Ovary (tissue), 9 donors: ENCODE results near the gene PARN. TPM values are rescaled to one million over a fixed set of nuclear protein-coding genes. Genes with fewer than 3 reads are reported as not detected.
"Not testable (repeated sequence)": the region's sequence is repeated elsewhere in the genome, so short reads cannot be mapped to it uniquely, and the experiment has no call there.

Experiments used
- DNase-seq, 5 donors: peaks; one replicate each; pipeline ENCODE4 v3.0.0-alpha.2; 2019 to 2020
- H3K27ac ChIP-seq, 2 donors: fragments of 200-600 bp; one replicate each; pipeline versions ENCODE4 v1.5.1 to v1.8.0; 2019 to 2022
- H3K27me3 ChIP-seq: fragments of 200-600 bp; one replicate; pipeline ENCODE4 v1.8.0; 2022
- H3K36me3 ChIP-seq: fragments of 200-600 bp; sonication (generic); one replicate; pipeline ENCODE4 v1.5.1; 2019
- H3K4me1 ChIP-seq: one replicate; pipeline ENCODE4 v1.8.1; 2013; ENCODE audit warnings: mild to moderate bottlenecking, moderate library complexity; ENCODE audit not compliant: insufficient read depth
- H3K4me3 ChIP-seq: fragments of 200-600 bp; sonication (generic); one replicate; pipeline ENCODE4 v1.5.1; 2017
- H3K9me3 ChIP-seq, 2 donors: fragments of 200-600 bp in 1 of 2; sonication (generic) in 1 of 2; one replicate each; pipeline versions ENCODE4 v1.5.1 to v1.8.1; 2013 to 2019; ENCODE audit warnings: mild to moderate bottlenecking in 1 of 2, moderate library complexity in 1 of 2
- EP300 ChIP-seq: sonication (generic); formaldehyde crosslinking; IDR thresholded peaks from one replicate; pipeline ENCODE4 v1.6.1; 2017; ENCODE audit warnings: antibody characterized with exemption
- POLR2A ChIP-seq: fragments of 450-650 bp; IDR thresholded peaks from one replicate; pipeline ENCODE4 v1.6.1; 2017; ENCODE audit warnings: antibody characterized with exemption, mild to moderate bottlenecking, moderate library complexity
- WGBS, 3 donors: extraction: QIAGEN DNeasy Blood & Tissue Kit in 1 of 3; methylation state at CpG; one replicate each; pipeline versions ENCODE4 v1.1.5 to v1.1.7; 2013 to 2017; 5-methylcytosine and 5-hydroxymethylcytosine counted together
- intact Hi-C, 4 donors: fragments of 100-400 bp; cut with DNase I; formaldehyde crosslinking; loops; one replicate each; pipeline versions ENCODE4 v1.11.0 to v1.15.1; 2022 to 2023
- polyA plus RNA-seq, 2 donors: library from polyadenylated mRNA; stranded (reverse); fragments of 200-250 nt in 1 of 2; fragments of 350-450 nt in 1 of 2; fragmentation: Illumina TruSeq in 1 of 2; extraction: RNeasy Lipid Tissue Mini Kit (QIAGEN cat#74804) in 1 of 2; gene quantifications; one replicate each; pipeline ENCODE4 v1.2.3, GENCODE V29; 2013 to 2014
- total RNA-seq, 7 donors: library from RNA; depleted of rRNA in 2 of 7; stranded (reverse); fragments of >200 nt in 2 of 7; fragmentation: NEBNext Ultra II Directional in 3 of 7; extraction: Animal tissue kit (Norgen Biotek cat#: 25700) in 3 of 7; gene quantifications; one replicate each; pipeline versions ENCODE4 v1.1.0 to v1.2.4, GENCODE V29; 2016 to 2023
- TF ChIP-seq, protein P1 (sequence below), 3 donors: fragments of 450-650 bp in 2 of 3; fragments of 200-600 bp in 1 of 3; IDR thresholded peaks; one replicate each; pipeline versions ENCODE4 v1.5.1 to v1.8.0; 2016 to 2022; ENCODE audit warnings: antibody characterized with exemption in 3 of 3, mild to moderate bottlenecking in 1 of 3
- donor health status: DM: no; HTN: no; CAD: no; lungs with moderate emphysema.
- donor health status: DM: no; HTN: no; CAD: no.
- donor health status: Bipolar disorder and iron deficiency.
- donor health status: DM: yes; HTN: yes; CAD: no.
- donor health status: DM: no; HTN: no; CAD: no.
- donor health status: DM: yes; HTN: yes; CAD: no.

Gene PARN
- total and polyA plus RNA-seq, 9 donors = 19.5 to 42.0 (median 29.0) TPM

DNA sequence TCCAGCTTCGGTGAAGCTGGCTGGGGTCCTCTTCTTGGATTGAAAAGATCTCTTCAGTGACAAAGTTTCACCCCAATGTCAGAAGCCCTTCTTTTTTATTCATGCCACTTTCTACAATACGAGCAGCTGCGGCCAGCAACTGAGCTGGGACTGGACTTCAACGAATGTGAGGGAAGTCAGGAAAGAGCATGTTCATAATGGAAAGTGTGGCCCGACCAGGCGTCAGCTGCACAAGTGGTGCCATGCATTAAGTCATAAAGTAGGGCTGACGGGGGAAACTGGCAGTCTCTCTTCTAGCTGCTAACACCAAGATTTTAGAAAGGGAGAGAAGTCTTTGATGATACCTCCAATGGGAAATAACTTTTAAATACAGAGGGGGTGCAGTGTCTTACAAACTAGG is 192.6 kb downstream of the PARN start:
- no peaks in the 10 kb centered on the region for H3K36me3 ChIP-seq
- H3K27me3 ChIP-seq = no peaks in the 10 kb centered on the region
- no peak for DNase-seq
- H3K4me3 ChIP-seq = no peak overlapping the region
- no peak overlapping the region for H3K27ac ChIP-seq
- H3K4me1 ChIP-seq = no peaks in the 10 kb centered on the region
- intact Hi-C loops = no loop called here
- H3K9me3 ChIP-seq = no peaks in the 10 kb centered on the region
- TF ChIP-seq POLR2A (no peak), EP300 (no peak)
- TF ChIP-seq, protein P1, sequence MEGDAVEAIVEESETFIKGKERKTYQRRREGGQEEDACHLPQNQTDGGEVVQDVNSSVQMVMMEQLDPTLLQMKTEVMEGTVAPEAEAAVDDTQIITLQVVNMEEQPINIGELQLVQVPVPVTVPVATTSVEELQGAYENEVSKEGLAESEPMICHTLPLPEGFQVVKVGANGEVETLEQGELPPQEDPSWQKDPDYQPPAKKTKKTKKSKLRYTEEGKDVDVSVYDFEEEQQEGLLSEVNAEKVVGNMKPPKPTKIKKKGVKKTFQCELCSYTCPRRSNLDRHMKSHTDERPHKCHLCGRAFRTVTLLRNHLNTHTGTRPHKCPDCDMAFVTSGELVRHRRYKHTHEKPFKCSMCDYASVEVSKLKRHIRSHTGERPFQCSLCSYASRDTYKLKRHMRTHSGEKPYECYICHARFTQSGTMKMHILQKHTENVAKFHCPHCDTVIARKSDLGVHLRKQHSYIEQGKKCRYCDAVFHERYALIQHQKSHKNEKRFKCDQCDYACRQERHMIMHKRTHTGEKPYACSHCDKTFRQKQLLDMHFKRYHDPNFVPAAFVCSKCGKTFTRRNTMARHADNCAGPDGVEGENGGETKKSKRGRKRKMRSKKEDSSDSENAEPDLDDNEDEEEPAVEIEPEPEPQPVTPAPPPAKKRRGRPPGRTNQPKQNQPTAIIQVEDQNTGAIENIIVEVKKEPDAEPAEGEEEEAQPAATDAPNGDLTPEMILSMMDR (IDR thresholded peaks at IDR 0.05) = no peak
- WGBS, 3 donors = 85 to 90% (median 88%) methylated on average over 7 of the region's 7 CpGs

DNA sequence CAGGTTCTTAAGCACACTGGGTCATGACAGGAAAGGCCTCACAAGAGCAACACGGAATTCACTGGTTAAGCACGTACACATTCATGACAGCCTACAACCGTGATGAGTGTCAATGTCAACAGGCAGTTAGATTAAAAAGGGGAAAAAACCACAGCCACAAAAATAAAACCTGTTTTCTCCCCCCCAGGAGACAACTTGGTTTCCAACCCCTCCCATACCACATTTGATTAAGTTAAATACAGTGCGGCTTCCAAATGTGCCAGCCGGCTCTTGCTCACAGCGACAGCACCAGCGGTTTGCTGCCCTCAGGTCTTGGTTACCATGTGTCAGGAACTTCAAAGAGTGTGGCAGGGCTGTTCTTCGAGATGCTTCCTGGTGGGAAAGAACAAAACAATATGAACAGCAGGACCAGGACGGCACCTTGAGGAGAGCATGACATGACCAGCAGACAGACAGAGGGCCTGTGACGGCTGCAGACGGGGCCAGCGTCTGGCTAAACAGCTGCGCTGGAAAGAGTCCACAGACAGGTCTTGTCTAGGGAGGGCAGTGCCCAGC is 193.6 kb downstream of the PARN start:
- H3K36me3 ChIP-seq = no peaks in the 10 kb centered on the region

DNA sequence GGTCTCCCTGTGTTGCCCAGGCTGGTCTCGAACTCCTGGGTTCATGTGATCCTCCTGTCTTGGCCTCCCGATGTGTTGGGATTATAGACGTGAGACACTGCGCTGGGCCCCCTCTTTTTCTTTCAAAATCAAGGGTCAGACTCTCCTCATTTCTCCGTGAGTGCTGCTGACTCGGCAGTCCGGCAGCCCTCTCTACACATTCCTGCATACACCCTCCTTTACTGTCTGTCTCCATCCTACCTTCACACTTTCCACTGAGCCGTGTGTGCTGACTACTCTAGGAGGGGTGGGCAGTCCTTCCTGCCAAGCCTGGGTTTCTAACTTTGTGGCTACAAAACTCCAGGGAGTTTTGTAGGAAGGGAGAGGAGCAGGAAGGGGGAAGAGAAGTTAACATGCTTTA is 195.2 kb downstream of the PARN start:
- DNase-seq = no peak
- 89 to 96% (median 94%) methylated on average over 8 of the region's 8 CpGs for WGBS, 3 donors
- H3K27me3 ChIP-seq = no peaks in the 10 kb centered on the region
- intact Hi-C loops = no loop called here
- no peaks in the 10 kb centered on the region for H3K36me3 ChIP-seq
- TF ChIP-seq POLR2A (no peak), EP300 (no peak)
- TF ChIP-seq, protein P1 (IDR thresholded peaks at IDR 0.05) = no peak
- H3K4me1 ChIP-seq = no peaks in the 10 kb centered on the region
- H3K27ac ChIP-seq = no peak overlapping the region
- no peak overlapping the region for H3K4me3 ChIP-seq
- no peaks in the 10 kb centered on the region for H3K9me3 ChIP-seq

More for the DNA sequence above, 193.6 kb downstream of the PARN start:
- no peaks in the 10 kb centered on the region for H3K4me1 ChIP-seq
- intact Hi-C loops = no loop called here
- TF ChIP-seq POLR2A (no peak), EP300 (no peak)
- TF ChIP-seq, protein P1 (IDR thresholded peaks at IDR 0.05) = no peak
- H3K4me3 ChIP-seq = no peak overlapping the region
- no peaks in the 10 kb centered on the region for H3K9me3 ChIP-seq
- 76 to 88% (median 86%) methylated on average over 13 of the region's 13 CpGs for WGBS, 3 donors
- no peaks in the 10 kb centered on the region for H3K27me3 ChIP-seq
- DNase-seq = no peak
- H3K27ac ChIP-seq = no peak overlapping the region

DNA sequence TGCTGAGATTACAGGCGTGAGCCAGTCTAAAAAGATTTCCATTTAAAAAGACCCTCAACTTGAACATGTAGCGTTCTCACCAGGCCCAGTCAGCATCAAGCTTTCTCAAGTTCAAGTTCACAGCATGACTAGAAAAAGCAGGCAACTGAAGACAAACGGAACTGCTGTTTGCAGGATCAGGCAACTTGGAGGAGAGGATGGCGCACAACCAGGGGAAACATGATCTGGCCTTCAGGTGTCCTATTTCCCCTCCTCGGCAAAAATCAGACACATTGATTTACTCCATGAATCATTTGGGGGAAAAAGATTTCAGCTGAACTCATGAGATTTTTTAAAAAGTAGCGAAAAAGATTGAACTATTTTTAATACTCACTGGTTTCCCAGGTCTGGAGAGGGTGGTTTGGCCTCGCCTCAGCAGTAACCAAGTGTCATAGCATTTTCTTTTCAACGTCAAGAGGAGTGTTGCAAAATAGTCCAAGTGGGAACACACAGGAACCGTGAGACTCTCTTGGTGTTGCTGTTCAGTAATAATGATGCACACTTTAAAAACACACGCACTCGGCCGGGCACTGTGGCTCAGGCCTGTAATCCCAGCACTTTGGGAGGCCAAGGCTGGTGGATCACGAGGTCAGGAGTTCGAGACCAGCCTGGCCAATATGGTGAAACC is 201.0 kb downstream of the PARN start:
- DNase-seq, H3K27me3 ChIP-seq, H3K4me1 ChIP-seq, intact Hi-C loops, H3K36me3 ChIP-seq, H3K27ac ChIP-seq, H3K9me3 ChIP-seq, H3K4me3 ChIP-seq: not testable (repeated sequence)
- WGBS, 3 donors = 91 to 95% (median 94%) methylated on average over 14 of the region's 14 CpGs

DNA sequence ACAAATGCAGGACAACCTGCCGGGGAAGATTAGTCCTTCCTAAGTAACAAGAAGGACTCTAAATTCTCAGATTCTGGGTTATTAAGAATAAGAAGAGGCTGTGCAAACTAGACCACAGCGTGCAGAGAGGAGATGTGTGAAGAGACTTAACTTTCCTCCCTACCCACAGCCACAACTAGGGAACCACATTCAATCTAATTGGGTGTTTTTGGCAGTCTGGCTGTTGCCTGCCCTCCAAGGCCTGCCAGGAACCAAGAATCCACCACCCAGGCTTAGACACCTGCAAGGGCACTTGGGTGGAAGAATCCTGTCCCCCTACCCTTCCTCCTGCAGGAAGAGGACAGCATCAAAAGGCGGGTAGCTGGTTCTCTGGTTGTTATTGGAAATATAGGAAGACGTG is 202.0 kb downstream of the PARN start:
- Histone ChIP-seq H3K4me1 (no peaks in the 10 kb centered on the region), H3K4me3 (no peak overlapping the region), H3K27me3 (no peaks in the 10 kb centered on the region), H3K9me3 (no peaks in the 10 kb centered on the region), H3K27ac (no peak overlapping the region), H3K36me3 (no peaks in the 10 kb centered on the region)
- no peak for DNase-seq
- TF ChIP-seq EP300 (no peak), POLR2A (no peak)
- TF ChIP-seq, protein P1 (IDR thresholded peaks at IDR 0.05) = no peak
- WGBS, 3 donors = 92 to 96% (median 94%) methylated on average over 4 of the region's 4 CpGs
- intact Hi-C loops = no loop called here
